A549 (cell line): ENCODE measurements around the gene BIN1. TPM values are rescaled to one million over a fixed set of nuclear protein-coding genes. Genes with fewer than 3 reads are reported as not detected.

Experiments used
- ATAC-seq, 2 experiments: fragments of 200-7000 bp in 1 of 2; fragments of >200 bp in 1 of 2; cut with Nextera tagmentation in 1 of 2; cut with Tn5 transposase in 1 of 2; 3 replicates each; pipeline versions ENCODE4 v1.8.0 to v1.9.1; 2018 to 2020; ENCODE audit warnings: mild to moderate bottlenecking in 1 of 2, moderate library complexity in 1 of 2
- CTCF ChIA-PET: fragments of 300-600 bp; sonication (Branson Sonifier 250); formaldehyde crosslinking; extraction: SDS; loops from one replicate; lab custom pipeline; 2021; ENCODE audit warnings: antibody characterized with exemption, inconsistent platforms; lab: Yijun Ruan, JAX
- POLR2A ChIA-PET: fragments of 350-600 bp; formaldehyde crosslinking; extraction: SDS; loops from one replicate; lab custom pipeline; 2021; ENCODE audit warnings: antibody characterized with exemption, inconsistent platforms; lab: Yijun Ruan, JAX
- DNase-seq, 2 experiments: peaks; one replicate each; pipeline versions ENCODE4 v3.0.0 to v3.0.0-alpha.2; 2011 to 2016; ENCODE audit warnings: low read depth in 1 of 2, low spot score in 1 of 2
- FAIRE-seq: peaks from 2 replicates; lab custom pipeline; 2011; peaks lifted over from hg19 to GRCh38; lab: Jason Lieb, UNC
- H3K27ac ChIP-seq, 2 experiments: fragments of >200 bp; sonication (Bioruptor Twin); formaldehyde crosslinking; 3 replicates each; pipeline ENCODE4 v1.5.1; 2016 to 2017
- H3K4me1 ChIP-seq: fragments of >200 bp; sonication (Bioruptor Twin); formaldehyde crosslinking; 3 replicates; pipeline ENCODE4 v1.6.1; 2016
- H3K4me2 ChIP-seq: fragments of >200 bp; sonication (Bioruptor Twin); formaldehyde crosslinking; 3 replicates; pipeline ENCODE4 v1.6.1; 2016
- H3K4me3 ChIP-seq: fragments of >200 bp; sonication (Bioruptor Twin); formaldehyde crosslinking; 3 replicates; pipeline ENCODE4 v1.5.1; 2016
- H3K9me3 ChIP-seq: fragments of >200 bp; sonication (Bioruptor Twin); formaldehyde crosslinking; 3 replicates; pipeline ENCODE4 v1.6.1; 2016
- BHLHE40 ChIP-seq: IDR thresholded peaks from 2 replicates; pipeline ENCODE4 v1.6.1; 2012; ENCODE audit warnings: low read depth, low read length, inconsistent platforms
- CBX8 ChIP-seq: fragments of 200-600 bp; sonication (generic); IDR thresholded peaks from 2 replicates; pipeline ENCODE4 v1.6.1; 2016
- CHD2 ChIP-seq: fragments of 150-350 bp; IDR thresholded peaks from 2 replicates; pipeline ENCODE4 v1.6.1; 2014; ENCODE audit warnings: low read length; ENCODE audit not compliant: partially characterized antibody
- CHD4 ChIP-seq: fragments of 200-600 bp; sonication (generic); IDR thresholded peaks from 2 replicates; pipeline ENCODE4 v1.6.1; 2016; ENCODE audit warnings: antibody characterized with exemption, mild to moderate bottlenecking, borderline replicate concordance
- EHMT2 ChIP-seq: fragments of 200-600 bp; sonication (generic); IDR thresholded peaks from 2 replicates; pipeline ENCODE4 v1.6.1; 2016; ENCODE audit warnings: antibody characterized with exemption, low read depth, mild to moderate bottlenecking, moderate library complexity
- FOSB ChIP-seq: fragments of 250-450 bp; sonication (Bioruptor Pico); IDR thresholded peaks from 2 replicates; pipeline ENCODE4 v1.5.0; 2020; ENCODE audit warnings: mild to moderate bottlenecking, moderate library complexity
- FOSL2 ChIP-seq, 2 experiments: fragments of 450-650 bp in 1 of 2; fragments of >200 bp in 1 of 2; sonication (Bioruptor Twin) in 1 of 2; formaldehyde crosslinking; IDR thresholded peaks; 2 replicates each; pipeline versions ENCODE4 v1.5.0 to v1.6.1; 2016 to 2020; ENCODE audit warnings: mild to moderate bottlenecking in 1 of 2, moderate library complexity in 1 of 2
- HOXB13 ChIP-seq: fragments of 250-450 bp; sonication (Bioruptor Pico); IDR thresholded peaks from 2 replicates; pipeline ENCODE4 v1.5.0; 2020; ENCODE audit warnings: low read depth, mild to moderate bottlenecking, moderate library complexity
- JUN ChIP-seq, 2 experiments: fragments of >200 bp; sonication (Bioruptor Twin); formaldehyde crosslinking; IDR thresholded peaks; 2 replicates in 1 of 2; 3 replicates in 1 of 2; pipeline ENCODE4 v1.6.1; 2016 to 2017
- KDM1A ChIP-seq: fragments of 200-600 bp; sonication (generic); IDR thresholded peaks from 2 replicates; pipeline ENCODE4 v1.6.1; 2016; ENCODE audit warnings: low read depth, mild to moderate bottlenecking
- KDM5A ChIP-seq: fragments of 200-600 bp; sonication (generic); IDR thresholded peaks from 2 replicates; pipeline ENCODE4 v1.6.1; 2016; ENCODE audit warnings: antibody characterized with exemption, mild to moderate bottlenecking
- MAFK ChIP-seq: fragments of 450-650 bp; IDR thresholded peaks from 2 replicates; pipeline ENCODE4 v1.6.1; 2014; ENCODE audit not compliant: partially characterized antibody
- MAZ ChIP-seq: fragments of 150-350 bp; IDR thresholded peaks from 2 replicates; pipeline ENCODE4 v1.6.1; 2014; ENCODE audit warnings: antibody characterized with exemption, low read depth, low read length, borderline replicate concordance
- NFE2L2 ChIP-seq: fragments of 150-350 bp; conservative IDR thresholded peaks from 2 replicates; pipeline ENCODE4 v1.6.1; 2014; ENCODE audit warnings: low read length
- NPAS2 ChIP-seq: fragments of 250-450 bp; sonication (Bioruptor Pico); IDR thresholded peaks from 2 replicates; pipeline ENCODE4 v1.8.0; 2022; ENCODE audit warnings: mild to moderate bottlenecking, moderate library complexity, borderline replicate concordance
- NR3C1 ChIP-seq: fragments of >200 bp; sonication (Bioruptor Twin); formaldehyde crosslinking; IDR thresholded peaks from 3 replicates; pipeline ENCODE4 v1.6.1; 2017
- POLR2AphosphoS2 ChIP-seq: conservative IDR thresholded peaks from 2 replicates; pipeline ENCODE4 v1.6.1; 2012; ENCODE audit warnings: low read length, improper control_type of control experiment, inconsistent platforms
- RARB ChIP-seq: fragments of 250-450 bp; sonication (Bioruptor Pico); IDR thresholded peaks from 2 replicates; pipeline ENCODE4 v1.8.0; 2021; ENCODE audit warnings: mild to moderate bottlenecking, moderate library complexity
- RCOR1 ChIP-seq: fragments of 150-350 bp; IDR thresholded peaks from 2 replicates; pipeline ENCODE4 v1.6.1; 2014; ENCODE audit warnings: antibody characterized with exemption, low read length, low read depth
- RFX5 ChIP-seq: fragments of 450-650 bp; IDR thresholded peaks from 2 replicates; pipeline ENCODE4 v1.7.1; 2014; ENCODE audit warnings: antibody characterized with exemption, mild to moderate bottlenecking, moderate library complexity
- RNF2 ChIP-seq: fragments of 200-600 bp; sonication (generic); IDR thresholded peaks from 2 replicates; pipeline ENCODE4 v1.6.1; 2016; ENCODE audit warnings: low read depth, mild to moderate bottlenecking, antibody characterized with exemption, moderate library complexity, borderline replicate concordance
- SMC3 ChIP-seq: fragments of >200 bp; sonication (Bioruptor Twin); formaldehyde crosslinking; IDR thresholded peaks from 3 replicates; pipeline ENCODE4 v1.6.1; 2018; ENCODE audit warnings: inconsistent platforms
- SREBF2 ChIP-seq: fragments of 450-650 bp; IDR thresholded peaks from 2 replicates; pipeline ENCODE4 v1.6.1; 2014; ENCODE audit warnings: mild to moderate bottlenecking, moderate library complexity
- TFCP2L1 ChIP-seq: fragments of 250-450 bp; sonication (Bioruptor Pico); IDR thresholded peaks from 2 replicates; pipeline ENCODE4 v1.5.0; 2021; ENCODE audit warnings: mild to moderate bottlenecking
- TP53 ChIP-seq: fragments of 250-450 bp; sonication (Bioruptor Pico); IDR thresholded peaks from 2 replicates; pipeline ENCODE4 v1.5.0; 2021; ENCODE audit warnings: mild to moderate bottlenecking, moderate library complexity
- ZC3H11A ChIP-seq: fragments of 450-650 bp; IDR thresholded peaks from 2 replicates; pipeline ENCODE4 v1.6.1; 2014; ENCODE audit warnings: antibody characterized with exemption, mild to moderate bottlenecking
- WGBS: methylation state at CpG from one replicate; pipeline ENCODE4 v1.1.6; 2017; ENCODE audit errors: missing lambda C conversion rate; 5-methylcytosine and 5-hydroxymethylcytosine counted together
- polyA plus RNA-seq, 4 experiments: library from polyadenylated mRNA; depleted of rRNA in 3 of 4; stranded (reverse); fragments of >200 nt; fragmentation: RNase III in 1 of 4; extraction: RNeasy Plus Mini Kit Qiagen cat#74134 plus additional on column Dnase treatment in 1 of 4; gene quantifications; 2 replicates in 3 of 4; 3 replicates in 1 of 4; pipeline ENCODE4 v1.2.3, GENCODE V29; 2011 to 2017
- TF ChIP-seq, protein P1 (sequence below): IDR thresholded peaks from 2 replicates; pipeline ENCODE4 v1.6.1; 2012
- TF ChIP-seq, protein P2 (sequence below): fragments of 250-450 bp; sonication (Bioruptor Pico); IDR thresholded peaks from 2 replicates; pipeline ENCODE4 v1.5.0; 2021; ENCODE audit warnings: mild to moderate bottlenecking, moderate library complexity, borderline replicate concordance
- TF ChIP-seq, protein P3 (sequence below): fragments of >200 bp; sonication (Bioruptor Twin); formaldehyde crosslinking; IDR thresholded peaks from 3 replicates; pipeline ENCODE4 v1.5.1; 2016
- TF ChIP-seq, protein P4 (sequence below): fragments of 250-450 bp; sonication (Bioruptor Pico); IDR thresholded peaks from 2 replicates; pipeline ENCODE4 v1.5.0; 2020; ENCODE audit warnings: low read depth, mild to moderate bottlenecking, moderate library complexity
- TF ChIP-seq, protein P5 (sequence below): IDR thresholded peaks from 2 replicates; pipeline ENCODE4 v1.6.1; 2012

Gene BIN1
- polyA plus RNA-seq, 2 of the 4 experiments (the other 2 are of a cell fraction): 15.5 to 34.1 TPM

DNA sequence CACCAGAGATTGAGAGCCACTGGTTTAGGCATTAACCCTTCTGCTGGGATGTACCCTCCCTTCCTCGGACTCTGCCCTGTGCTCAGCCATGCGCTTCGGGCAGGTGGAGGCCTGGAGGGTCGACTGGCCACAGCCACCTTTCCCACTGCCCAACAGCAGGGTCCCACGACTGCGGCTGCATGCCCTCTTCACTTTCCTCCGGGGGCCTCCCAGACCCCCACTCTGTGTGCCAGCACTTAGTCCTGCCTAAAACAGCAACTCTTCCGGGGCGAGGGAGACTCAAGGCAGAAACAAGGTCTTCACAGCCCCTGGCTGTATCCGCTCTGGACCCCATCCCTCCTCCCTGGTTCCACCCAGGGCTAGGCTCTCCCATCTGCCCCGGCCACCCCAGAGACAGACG is 31.3 kb upstream of the BIN1 start:
- TF ChIP-seq, protein P1, sequence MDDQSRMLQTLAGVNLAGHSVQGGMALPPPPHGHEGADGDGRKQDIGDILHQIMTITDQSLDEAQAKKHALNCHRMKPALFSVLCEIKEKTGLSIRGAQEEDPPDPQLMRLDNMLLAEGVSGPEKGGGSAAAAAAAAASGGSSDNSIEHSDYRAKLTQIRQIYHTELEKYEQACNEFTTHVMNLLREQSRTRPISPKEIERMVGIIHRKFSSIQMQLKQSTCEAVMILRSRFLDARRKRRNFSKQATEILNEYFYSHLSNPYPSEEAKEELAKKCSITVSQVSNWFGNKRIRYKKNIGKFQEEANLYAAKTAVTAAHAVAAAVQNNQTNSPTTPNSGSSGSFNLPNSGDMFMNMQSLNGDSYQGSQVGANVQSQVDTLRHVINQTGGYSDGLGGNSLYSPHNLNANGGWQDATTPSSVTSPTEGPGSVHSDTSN: no peak
- TF ChIP-seq RNF2: no peak
- no peak for TF ChIP-seq RCOR1
- TF ChIP-seq NPAS2 (CRISPR knock-in tag): no peak
- no peak for TF ChIP-seq SMC3
- TF ChIP-seq, protein P2, sequence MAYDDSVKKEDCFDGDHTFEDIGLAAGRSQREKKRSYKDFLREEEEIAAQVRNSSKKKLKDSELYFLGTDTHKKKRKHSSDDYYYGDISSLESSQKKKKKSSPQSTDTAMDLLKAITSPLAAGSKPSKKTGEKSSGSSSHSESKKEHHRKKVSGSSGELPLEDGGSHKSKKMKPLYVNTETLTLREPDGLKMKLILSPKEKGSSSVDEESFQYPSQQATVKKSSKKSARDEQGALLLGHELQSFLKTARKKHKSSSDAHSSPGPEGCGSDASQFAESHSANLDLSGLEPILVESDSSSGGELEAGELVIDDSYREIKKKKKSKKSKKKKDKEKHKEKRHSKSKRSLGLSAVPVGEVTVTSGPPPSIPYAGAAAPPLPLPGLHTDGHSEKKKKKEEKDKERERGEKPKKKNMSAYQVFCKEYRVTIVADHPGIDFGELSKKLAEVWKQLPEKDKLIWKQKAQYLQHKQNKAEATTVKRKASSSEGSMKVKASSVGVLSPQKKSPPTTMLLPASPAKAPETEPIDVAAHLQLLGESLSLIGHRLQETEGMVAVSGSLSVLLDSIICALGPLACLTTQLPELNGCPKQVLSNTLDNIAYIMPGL (CRISPR knock-in tag): no peak
- no peak for TF ChIP-seq FOSB (CRISPR knock-in tag)
- TF ChIP-seq RFX5: no peak
- TF ChIP-seq, protein P3, sequence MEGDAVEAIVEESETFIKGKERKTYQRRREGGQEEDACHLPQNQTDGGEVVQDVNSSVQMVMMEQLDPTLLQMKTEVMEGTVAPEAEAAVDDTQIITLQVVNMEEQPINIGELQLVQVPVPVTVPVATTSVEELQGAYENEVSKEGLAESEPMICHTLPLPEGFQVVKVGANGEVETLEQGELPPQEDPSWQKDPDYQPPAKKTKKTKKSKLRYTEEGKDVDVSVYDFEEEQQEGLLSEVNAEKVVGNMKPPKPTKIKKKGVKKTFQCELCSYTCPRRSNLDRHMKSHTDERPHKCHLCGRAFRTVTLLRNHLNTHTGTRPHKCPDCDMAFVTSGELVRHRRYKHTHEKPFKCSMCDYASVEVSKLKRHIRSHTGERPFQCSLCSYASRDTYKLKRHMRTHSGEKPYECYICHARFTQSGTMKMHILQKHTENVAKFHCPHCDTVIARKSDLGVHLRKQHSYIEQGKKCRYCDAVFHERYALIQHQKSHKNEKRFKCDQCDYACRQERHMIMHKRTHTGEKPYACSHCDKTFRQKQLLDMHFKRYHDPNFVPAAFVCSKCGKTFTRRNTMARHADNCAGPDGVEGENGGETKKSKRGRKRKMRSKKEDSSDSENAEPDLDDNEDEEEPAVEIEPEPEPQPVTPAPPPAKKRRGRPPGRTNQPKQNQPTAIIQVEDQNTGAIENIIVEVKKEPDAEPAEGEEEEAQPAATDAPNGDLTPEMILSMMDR: no peak
- no peak for TF ChIP-seq EHMT2
- no peak for TF ChIP-seq TFCP2L1
- TF ChIP-seq, protein P4, sequence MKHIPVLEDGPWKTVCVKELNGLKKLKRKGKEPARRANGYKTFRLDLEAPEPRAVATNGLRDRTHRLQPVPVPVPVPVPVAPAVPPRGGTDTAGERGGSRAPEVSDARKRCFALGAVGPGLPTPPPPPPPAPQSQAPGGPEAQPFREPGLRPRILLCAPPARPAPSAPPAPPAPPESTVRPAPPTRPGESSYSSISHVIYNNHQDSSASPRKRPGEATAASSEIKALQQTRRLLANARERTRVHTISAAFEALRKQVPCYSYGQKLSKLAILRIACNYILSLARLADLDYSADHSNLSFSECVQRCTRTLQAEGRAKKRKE (CRISPR knock-in tag): no peak
- no peak for TF ChIP-seq JUN (IDR thresholded peaks at IDR 0.05)
- TF ChIP-seq SREBF2: no peak
- TF ChIP-seq RARB (CRISPR knock-in tag): no peak
- TF ChIP-seq KDM5A: no peak
- TF ChIP-seq KDM1A: no peak
- TF ChIP-seq POLR2AphosphoS2: no peak
- TF ChIP-seq, protein P5, sequence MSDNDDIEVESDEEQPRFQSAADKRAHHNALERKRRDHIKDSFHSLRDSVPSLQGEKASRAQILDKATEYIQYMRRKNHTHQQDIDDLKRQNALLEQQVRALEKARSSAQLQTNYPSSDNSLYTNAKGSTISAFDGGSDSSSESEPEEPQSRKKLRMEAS: no peak
- WGBS: 87% methylated on average over 12 of the region's 12 CpGs
- no peak overlapping the region for H3K4me2 ChIP-seq
- FAIRE-seq (no peak), ATAC-seq (no peak), DNase-seq (no peak)
- CTCF ChIA-PET: interaction anchor here (1.1 kb wide), 1 partner anchor 36 kb away, joined by 3 read pairs; no protein-coding TSS in a partner anchor
- no peak overlapping the region for H3K27ac ChIP-seq
- no peak overlapping the region for H3K4me3 ChIP-seq
- no peaks in the 10 kb centered on the region for H3K4me1 ChIP-seq
- 0 out of 3 replicates have a peak, but pooled peaks cover 4% of the 10 kb centered on the region for H3K9me3 ChIP-seq
- POLR2A ChIA-PET: no interaction called here

DNA sequence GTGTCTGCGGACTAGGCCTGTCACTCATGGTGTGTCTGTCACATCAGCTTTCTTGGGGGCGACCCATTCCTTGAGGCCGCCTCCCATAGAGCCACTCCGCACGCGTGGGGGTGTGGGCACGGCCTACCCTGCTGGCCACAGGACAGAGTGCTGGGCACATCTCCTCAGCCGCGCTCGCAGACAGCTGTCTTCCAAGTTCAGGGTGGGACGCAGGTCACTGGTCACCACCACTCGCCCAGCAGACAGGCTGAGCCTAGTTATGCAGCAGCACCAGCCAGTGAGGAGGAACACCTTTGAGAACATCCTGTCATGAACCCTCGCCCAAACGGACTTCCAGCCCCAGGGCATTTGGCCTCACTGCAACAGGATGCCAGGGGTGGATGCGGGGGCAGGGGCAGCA is 30.8 kb upstream of the BIN1 start:
- POLR2A ChIA-PET: no interaction called here
- CTCF ChIA-PET: interaction anchor here (1.1 kb wide), 1 partner anchor 36 kb away, joined by 3 read pairs; no protein-coding TSS in a partner anchor
- no peak overlapping the region for H3K4me3 ChIP-seq
- ATAC-seq (no peak), FAIRE-seq (no peak), DNase-seq (no peak)
- TF ChIP-seq HOXB13 (CRISPR knock-in tag) (no peak), MAZ (no peak), NFE2L2 (no peak), ZC3H11A (no peak), CBX8 (no peak), FOSL2 (IDR thresholded peaks at IDR 0.05) (no peak), FOSL2 (CRISPR knock-in tag; IDR thresholded peaks at IDR 0.05) (no peak), NR3C1 (no peak), CHD2 (no peak), BHLHE40 (no peak), FOSB (CRISPR knock-in tag) (no peak), TP53 (CRISPR knock-in tag) (no peak), EHMT2 (no peak), CHD4 (no peak), MAFK (no peak), RARB (CRISPR knock-in tag) (no peak)
- TF ChIP-seq, protein P2 (CRISPR knock-in tag): no peak
- H3K27ac ChIP-seq: no peak overlapping the region
- 0 out of 3 replicates have a peak, but pooled peaks cover 4% of the 10 kb centered on the region for H3K9me3 ChIP-seq
- H3K4me2 ChIP-seq: no peak overlapping the region
- no peaks in the 10 kb centered on the region for H3K4me1 ChIP-seq
- 90% methylated on average over 14 of the region's 15 CpGs for WGBS
